Measurements from ENCODE around the gene IGFBP7.

Gene IGFBP7

DNA sequence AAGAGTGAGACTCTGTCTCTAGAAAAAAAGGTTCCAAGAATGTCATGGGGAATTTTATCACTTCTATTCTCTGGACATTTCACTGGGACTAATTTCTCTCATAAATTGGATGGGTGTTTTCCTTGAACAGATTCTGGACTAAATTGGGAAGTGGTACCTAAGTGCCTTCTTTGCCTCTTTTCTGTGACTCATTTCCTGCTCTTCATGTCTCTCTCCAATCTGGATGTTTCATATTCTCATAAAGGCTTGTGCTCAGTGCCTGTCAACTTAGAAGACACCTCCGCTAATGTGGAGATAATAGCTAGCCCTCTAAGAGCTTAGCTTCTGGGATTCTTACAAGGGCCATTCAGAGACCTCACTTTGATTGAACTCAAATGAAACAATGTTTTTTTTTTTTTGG is 38.0 kb upstream of the IGFBP7 start:
- DNase-seq (ENCODE audit: low spot score) = no peak
- no peak for TF ChIP-seq CTCF (IDR thresholded peaks at IDR 0.05; ENCODE audit: borderline replicate concordance, control extremely low read depth, extremely low read depth, insufficient read depth, missing control alignments)
- in situ Hi-C loops (cut with MboI; ENCODE audit: low sequenced_read_pairs, unreplicated experiment) = no loop called here

DNA sequence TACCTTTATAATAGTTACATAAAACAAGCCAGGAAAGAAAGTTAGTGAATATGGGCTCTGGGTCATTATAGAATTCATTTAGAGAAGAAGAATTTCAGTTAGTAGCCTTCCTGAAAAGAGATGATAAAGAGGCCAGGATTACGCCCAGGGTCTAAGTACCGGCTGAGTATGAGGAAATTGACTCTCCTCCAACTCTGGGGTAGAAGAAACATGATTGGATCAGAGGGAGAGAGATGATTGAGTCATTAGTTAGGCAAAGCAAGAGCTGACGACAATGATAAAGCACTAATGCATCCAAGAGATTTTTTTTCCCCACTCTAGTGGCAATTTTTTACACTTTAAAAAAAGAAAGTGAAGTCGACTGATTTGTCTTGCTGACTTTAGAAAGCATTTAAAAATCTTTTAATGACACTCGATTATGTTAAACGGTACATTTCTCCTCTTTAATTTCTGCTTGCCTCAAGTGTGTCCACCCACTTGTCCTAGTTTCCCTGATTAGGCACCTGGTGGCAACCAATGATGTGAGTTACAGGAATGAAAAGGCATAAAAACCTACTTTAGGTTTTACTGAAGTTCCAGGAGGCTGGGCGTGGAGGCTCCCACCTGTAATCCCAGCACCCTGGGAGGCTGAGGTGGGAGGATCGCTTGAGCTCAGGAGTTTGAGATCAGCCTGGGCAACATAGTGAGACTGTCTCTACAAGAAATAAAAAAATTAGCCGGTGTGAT is 37.3 kb upstream of the IGFBP7 start:
- no peak for TF ChIP-seq CTCF (IDR thresholded peaks at IDR 0.05; ENCODE audit: borderline replicate concordance, control extremely low read depth, extremely low read depth, insufficient read depth, missing control alignments)
- in situ Hi-C loops (cut with MboI; ENCODE audit: low sequenced_read_pairs, unreplicated experiment) = no loop called here
- DNase-seq (ENCODE audit: low spot score) = no peak

DNA sequence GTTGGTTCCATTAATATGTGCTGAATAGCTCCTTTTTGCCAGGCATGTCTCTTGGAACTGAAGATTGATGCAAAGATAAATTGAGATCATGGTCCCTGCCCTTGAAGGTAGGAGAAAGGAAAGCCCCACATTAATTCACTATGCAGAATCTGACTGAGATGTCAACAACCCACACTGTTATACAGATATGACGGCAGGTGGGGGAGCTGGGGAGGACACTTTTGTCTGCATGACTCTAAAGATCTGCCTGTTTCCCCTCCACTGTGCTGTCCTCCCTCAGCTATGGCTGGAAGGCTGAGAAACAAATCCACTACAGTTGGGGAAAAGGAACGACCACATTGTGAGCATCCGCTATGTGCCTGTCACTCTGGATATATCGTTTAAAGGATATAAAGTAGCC is 36.3 kb upstream of the IGFBP7 start:
- no peak for DNase-seq (ENCODE audit: low spot score)
- in situ Hi-C loops (cut with MboI; ENCODE audit: low sequenced_read_pairs, unreplicated experiment) = no loop called here
- no peak for TF ChIP-seq CTCF (IDR thresholded peaks at IDR 0.05; ENCODE audit: borderline replicate concordance, control extremely low read depth, extremely low read depth, insufficient read depth, missing control alignments)

DNA sequence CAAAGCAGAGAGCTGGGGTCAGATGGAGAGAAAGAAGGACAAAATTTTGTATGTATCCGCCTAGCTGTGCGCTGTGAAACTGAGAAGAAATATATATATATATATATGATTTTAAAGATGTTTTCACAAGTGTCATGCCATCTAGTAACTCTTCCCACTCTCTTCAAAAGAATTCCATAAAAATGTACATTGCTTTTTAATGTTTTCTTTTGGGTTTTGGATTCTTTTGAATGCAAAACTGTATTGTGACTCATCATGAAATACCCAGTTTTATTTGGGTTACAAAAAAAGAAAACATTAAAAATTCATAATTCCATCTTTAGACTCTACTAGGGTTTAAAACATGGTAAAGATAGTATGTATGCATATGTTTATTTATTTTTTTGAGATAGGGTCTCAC is 34.3 kb upstream of the IGFBP7 start:
- TF ChIP-seq CTCF (IDR thresholded peaks at IDR 0.05; ENCODE audit: borderline replicate concordance, control extremely low read depth, extremely low read depth, insufficient read depth, missing control alignments) = no peak
- in situ Hi-C loops (cut with MboI; ENCODE audit: low sequenced_read_pairs, unreplicated experiment) = no loop called here
- DNase-seq (ENCODE audit: low spot score) = no peak

- TF ChIP-seq CTCF (IDR thresholded peaks at IDR 0.05; ENCODE audit: borderline replicate concordance, control extremely low read depth, extremely low read depth, insufficient read depth, missing control alignments) = no peak
- no peak for DNase-seq (ENCODE audit: low spot score)
- in situ Hi-C loops (cut with MboI; ENCODE audit: low sequenced_read_pairs, unreplicated experiment) = no loop called here
These were observed 29.6 kb upstream of the IGFBP7 start for GRCh38 chr4:57139783-57140182.

GRCh38 chr4:57137261-57137660 is 27.1 kb upstream of the IGFBP7 start:
- in situ Hi-C loops (cut with MboI; ENCODE audit: low sequenced_read_pairs, unreplicated experiment) = no loop called here
- no peak for DNase-seq (ENCODE audit: low spot score)
- no peak for TF ChIP-seq CTCF (IDR thresholded peaks at IDR 0.05; ENCODE audit: borderline replicate concordance, control extremely low read depth, extremely low read depth, insufficient read depth, missing control alignments)

Measured in GM13976 (cell line).